ENCODE results near the gene ATP9A. TPM values are rescaled to one million over a fixed set of nuclear protein-coding genes. Genes with fewer than 3 reads are reported as not detected.

The ATP9A gene
- total and polyA plus RNA-seq, 2 of the 4 experiments (the other 2 are of a cell fraction), result 10.6 to 22.4 TPM

GRCh38 chr20:51551186-51551585, 217.0 kb downstream of the ATP9A start:
- H3K56ac ChIP-seq (ENCODE audit: extremely low read depth, insufficient read depth, low read length), result no peak overlapping the region
- H2AK5ac ChIP-seq (ENCODE audit: low read depth, low read length), result no peak overlapping the region
- H2BK15ac ChIP-seq (ENCODE audit: low read depth, low read length), result no peak overlapping the region
- dilution Hi-C loops (cut with HindIII; ENCODE audit: low sequenced_read_pairs, unreplicated experiment) (no loop called here), intact Hi-C loops (cut with micrococcal nuclease) (loop anchor here (2.0 kb wide), 1 partner anchor 62 kb away; no protein-coding TSS in a partner anchor), in situ Hi-C loops (cut with MboI; ENCODE audit: low sequenced_read_pairs) (no loop called here)
- H3K18ac ChIP-seq (ENCODE audit: low read depth, low read length), result no peak overlapping the region
- H3K4me3 ChIP-seq (ENCODE audit: insufficient read depth, low read depth, low read length), result no peak overlapping the region
- ATAC-seq (ENCODE audit: low read depth) (no peak), DNase-seq (no peak)
- H3K4me1 ChIP-seq (ENCODE audit: control insufficient read depth, insufficient read depth, low read length), result no peaks in the 10 kb centered on the region
- CTCF ChIA-PET, result no interaction called here
- no peak overlapping the region for H4K5ac ChIP-seq (ENCODE audit: low read depth, low read length)
- no peaks in the 10 kb centered on the region for H3K36me3 ChIP-seq (ENCODE audit: control insufficient read depth, insufficient read depth, low read length)
- H3K4ac ChIP-seq (ENCODE audit: low read depth, low read length), result no peak overlapping the region
- H2AFZ ChIP-seq (replicated peaks; ENCODE audit: low read length, poor library complexity), result no peak overlapping the region
- no peak overlapping the region for H3K14ac ChIP-seq (replicated peaks; ENCODE audit: low read depth, low read length)
- H3K23ac ChIP-seq (ENCODE audit: low read depth, low read length), result no peak overlapping the region
- 0 out of 4 replicates have a peak, but pooled peaks cover 0 to 2% of the 10 kb centered on the region in 2 experiments for H3K79me1 ChIP-seq (ENCODE audit: low read depth in 1 of 2, low read length in 2 of 2)
- no peak overlapping the region for H3K9ac ChIP-seq (ENCODE audit: low read depth, low read length)
- POLR2A ChIA-PET (ENCODE audit: unreplicated experiment), result no interaction called here
- no peak overlapping the region for H4K91ac ChIP-seq (ENCODE audit: insufficient read depth, low read depth, low read length)
- H3K9me1 ChIP-seq (ENCODE audit: insufficient read depth, low read length), result no peaks in the 10 kb centered on the region
- TF ChIP-seq RFX5 (IDR thresholded peaks at IDR 0.05; ENCODE audit: low read depth, low read length) (no peak), MXI1 (IDR thresholded peaks at IDR 0.05; ENCODE audit: borderline replicate concordance, low read depth, low read length) (no peak), POLR2A (IDR thresholded peaks at IDR 0.05; ENCODE audit: low read depth, low read length) (peak; percentile 38)
- no peaks in the 10 kb centered on the region for H3K27me3 ChIP-seq (ENCODE audit: control insufficient read depth, insufficient read depth, low read length)
- no peak overlapping the region for H2BK20ac ChIP-seq (ENCODE audit: low read depth, low read length)
- H4K20me1 ChIP-seq (ENCODE audit: insufficient read depth, low read length), result no peaks in the 10 kb centered on the region
- no TSS peak for BruUV-seq (replicated peaks)
- WGBS, 2 experiments (ENCODE audit: extremely low coverage in 2 of 2, insufficient read length in 1 of 2), result no CpG with 5 or more reads among the region's 3 CpGs
- H3K9me3 ChIP-seq (ENCODE audit: control insufficient read depth, insufficient read depth, low read length), result no peaks in the 10 kb centered on the region
- no peak overlapping the region for H2BK120ac ChIP-seq (ENCODE audit: low read depth, low read length)
- H4K8ac ChIP-seq (ENCODE audit: low read depth in 2 of 2, low read length in 2 of 2), result no peak overlapping the region
- H3K4me2 ChIP-seq (ENCODE audit: low read depth, low read length), result no peak overlapping the region
- no peak overlapping the region for H2BK5ac ChIP-seq (ENCODE audit: low read depth, low read length, poor library complexity, severe bottlenecking)
- H3K27ac ChIP-seq (ENCODE audit: insufficient read depth, low read length), result no peak overlapping the region
- H2AK9ac ChIP-seq (replicated peaks; ENCODE audit: low read depth, low read length, poor library complexity), result no peak overlapping the region
